ENCODE data around the gene ITPRIPL2.

Gene ITPRIPL2

DNA sequence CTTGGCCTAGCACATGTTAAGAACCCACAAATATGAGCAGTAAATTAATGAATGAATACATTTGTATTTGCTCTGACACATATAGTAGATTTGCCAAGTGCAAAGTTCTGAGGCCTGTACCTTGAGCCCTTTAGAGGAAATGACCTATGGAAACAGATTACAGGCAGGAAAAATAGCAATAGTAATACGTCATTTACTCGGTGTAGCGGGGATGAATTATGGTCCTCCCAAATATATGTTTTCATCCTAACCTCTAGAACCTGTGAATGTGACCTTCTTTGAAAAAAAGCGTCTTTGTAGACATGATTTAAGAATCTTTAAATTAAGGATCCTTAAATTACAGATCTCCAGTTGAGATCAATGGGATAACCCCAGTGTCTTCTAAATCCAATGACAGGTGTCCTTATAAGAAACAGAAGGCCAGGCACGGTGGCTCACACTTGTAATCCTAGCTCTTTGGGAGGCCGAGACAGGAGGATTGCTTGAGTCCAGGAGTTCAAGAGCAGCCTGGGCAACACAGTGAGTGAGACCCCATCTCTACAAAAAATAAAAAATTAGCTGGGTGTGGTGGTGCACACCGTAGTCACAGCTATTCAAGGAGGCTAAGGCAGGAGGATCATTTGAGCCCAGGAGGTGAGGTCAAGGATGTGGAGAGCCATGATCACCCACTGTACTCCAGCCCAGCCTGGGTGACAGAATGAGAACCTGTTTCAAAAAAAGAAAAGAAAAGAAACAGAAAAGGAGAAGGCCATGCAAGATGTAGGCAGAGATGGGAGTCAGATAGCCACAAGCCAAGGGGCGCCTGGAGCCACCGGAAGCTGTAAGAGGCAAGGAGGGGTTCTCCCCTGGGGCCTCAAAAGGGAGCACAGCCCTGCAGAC lies 5.1 kb upstream of the ITPRIPL2 start:
- no peak overlapping the region for H3K27ac ChIP-seq (ENCODE audit: low read depth, low read length)

DNA sequence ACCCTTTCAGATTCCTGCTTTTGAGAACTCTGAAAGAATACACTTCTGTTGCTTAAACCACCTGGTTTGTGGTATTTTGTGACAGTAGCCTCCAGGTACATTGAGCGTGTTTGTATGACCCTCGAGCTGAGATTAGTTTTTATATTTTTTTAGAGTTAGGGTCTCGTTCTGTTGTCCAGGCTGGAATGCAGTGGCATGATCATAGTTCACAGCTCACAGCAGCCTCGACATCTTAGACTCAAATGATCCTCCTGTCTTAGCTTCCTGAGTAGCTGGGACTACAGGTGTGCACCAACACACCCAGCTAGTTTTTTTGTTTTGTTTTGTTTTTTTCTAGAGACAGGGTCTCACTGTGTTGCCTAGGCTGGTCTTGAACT lies 4.5 kb upstream of the ITPRIPL2 start:
- H3K36me3 ChIP-seq (ENCODE audit: insufficient read depth, low read length) = no peaks in the 10 kb centered on the region
- no peaks in the 10 kb centered on the region for H3K27me3 ChIP-seq (ENCODE audit: insufficient read depth, low read length)
- H3K4me3 ChIP-seq (ENCODE audit: low read depth, low read length) = no peak overlapping the region
- no peak overlapping the region for H2AFZ ChIP-seq (ENCODE audit: low read length, unreplicated experiment)
- H3K4me1 ChIP-seq (ENCODE audit: control insufficient read depth, insufficient read depth, low read length, unreplicated experiment) = peaks cover 17% of the 10 kb centered on the region
- H3K79me2 ChIP-seq (ENCODE audit: control insufficient read depth, insufficient read depth, low read length, unreplicated experiment) = peaks cover 5% of the 10 kb centered on the region
- no peak overlapping the region for H3K27ac ChIP-seq (ENCODE audit: low read depth, low read length)

More for the DNA sequence above, 5.1 kb upstream of the ITPRIPL2 start:
- Histone ChIP-seq H3K4me1 (ENCODE audit: control insufficient read depth, insufficient read depth, low read length, unreplicated experiment) (peaks cover 17% of the 10 kb centered on the region), H3K27me3 (ENCODE audit: insufficient read depth, low read length) (no peaks in the 10 kb centered on the region), H3K36me3 (ENCODE audit: insufficient read depth, low read length) (no peaks in the 10 kb centered on the region), H3K79me2 (ENCODE audit: control insufficient read depth, insufficient read depth, low read length, unreplicated experiment) (peaks cover 3% of the 10 kb centered on the region), H2AFZ (ENCODE audit: low read length, unreplicated experiment) (no peak overlapping the region), H3K4me3 (ENCODE audit: low read depth, low read length) (no peak overlapping the region)

DNA sequence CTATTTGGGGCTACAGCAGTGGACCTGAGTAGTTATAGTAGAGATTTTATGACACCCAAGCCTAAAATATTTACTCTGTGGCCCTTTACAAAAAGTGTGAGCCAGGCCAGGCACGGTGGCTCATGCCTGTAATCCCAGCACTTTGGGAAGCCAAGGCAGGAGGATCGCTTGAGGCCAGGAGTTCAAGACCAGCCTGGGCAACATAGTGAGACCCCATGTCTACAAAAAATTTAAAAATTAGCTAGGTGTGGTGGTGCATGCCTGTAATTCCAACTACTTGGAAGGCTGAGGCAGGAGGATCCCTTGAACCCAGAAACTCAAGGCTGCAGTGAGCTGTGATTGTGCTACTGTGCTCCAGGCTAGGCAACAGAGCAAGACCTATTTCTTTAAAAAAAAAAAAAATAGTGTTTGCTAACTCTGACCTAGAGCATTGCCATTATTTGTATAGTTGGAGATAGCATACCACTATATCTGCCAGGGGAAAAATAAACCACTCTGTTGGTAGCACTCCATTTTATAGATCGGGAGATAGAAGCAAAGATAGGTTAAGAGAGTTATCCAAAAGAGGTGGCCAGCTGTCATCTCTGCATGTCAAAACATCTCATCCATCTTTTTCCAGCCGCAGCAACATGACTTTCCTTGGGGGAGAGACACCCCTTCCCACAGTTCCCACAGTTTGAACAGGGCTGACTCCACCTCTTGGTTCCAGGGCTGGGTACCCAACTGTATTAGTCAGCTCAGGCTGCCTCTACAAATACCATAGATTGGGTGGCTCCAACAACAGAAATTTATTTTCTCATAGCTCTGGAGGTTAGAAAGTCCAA lies 3.0 kb upstream of the ITPRIPL2 start:
- peaks cover 19% of the 10 kb centered on the region for H3K79me2 ChIP-seq (ENCODE audit: control insufficient read depth, insufficient read depth, low read length, unreplicated experiment)
- H2AFZ ChIP-seq (ENCODE audit: low read length, unreplicated experiment) = no peak overlapping the region
- no peaks in the 10 kb centered on the region for H3K27me3 ChIP-seq (ENCODE audit: insufficient read depth, low read length)
- H3K27ac ChIP-seq (ENCODE audit: low read depth, low read length) = no peak overlapping the region
- H3K4me1 ChIP-seq (ENCODE audit: control insufficient read depth, insufficient read depth, low read length, unreplicated experiment) = peaks cover 26% of the 10 kb centered on the region
- H3K36me3 ChIP-seq (ENCODE audit: insufficient read depth, low read length) = peaks cover 7% of the 10 kb centered on the region; the same call in 1 of the 2 replicates
- H3K4me3 ChIP-seq (ENCODE audit: low read depth, low read length) = no peak overlapping the region

DNA sequence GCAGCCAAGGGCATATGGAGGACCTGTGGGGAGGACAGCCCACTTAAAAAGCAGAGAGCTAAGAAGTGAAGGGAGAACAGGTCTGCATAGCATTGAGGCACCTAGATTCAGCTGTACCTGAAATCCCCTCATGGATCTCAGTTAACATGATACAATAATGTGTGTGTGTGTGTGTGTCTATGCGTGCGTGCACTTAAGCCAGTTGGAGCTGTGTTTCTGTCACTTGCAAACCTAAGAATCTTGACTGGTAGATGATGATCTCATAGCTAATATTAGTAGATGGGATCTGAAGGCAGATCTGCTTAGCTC lies 1.7 kb upstream of the ITPRIPL2 start:
- H2AFZ ChIP-seq (ENCODE audit: low read length, unreplicated experiment) = no peak overlapping the region
- H3K4me3 ChIP-seq (ENCODE audit: low read depth, low read length) = no peak overlapping the region
- H3K4me1 ChIP-seq (ENCODE audit: control insufficient read depth, insufficient read depth, low read length, unreplicated experiment) = peaks cover 37% of the 10 kb centered on the region
- no peaks in the 10 kb centered on the region for H3K27me3 ChIP-seq (ENCODE audit: insufficient read depth, low read length)
- H3K27ac ChIP-seq (ENCODE audit: low read depth, low read length) = no peak overlapping the region
- peaks cover 13% of the 10 kb centered on the region; the same call in 1 of the 2 replicates for H3K36me3 ChIP-seq (ENCODE audit: insufficient read depth, low read length)
- H3K79me2 ChIP-seq (ENCODE audit: control insufficient read depth, insufficient read depth, low read length, unreplicated experiment) = peaks cover 33% of the 10 kb centered on the region

DNA sequence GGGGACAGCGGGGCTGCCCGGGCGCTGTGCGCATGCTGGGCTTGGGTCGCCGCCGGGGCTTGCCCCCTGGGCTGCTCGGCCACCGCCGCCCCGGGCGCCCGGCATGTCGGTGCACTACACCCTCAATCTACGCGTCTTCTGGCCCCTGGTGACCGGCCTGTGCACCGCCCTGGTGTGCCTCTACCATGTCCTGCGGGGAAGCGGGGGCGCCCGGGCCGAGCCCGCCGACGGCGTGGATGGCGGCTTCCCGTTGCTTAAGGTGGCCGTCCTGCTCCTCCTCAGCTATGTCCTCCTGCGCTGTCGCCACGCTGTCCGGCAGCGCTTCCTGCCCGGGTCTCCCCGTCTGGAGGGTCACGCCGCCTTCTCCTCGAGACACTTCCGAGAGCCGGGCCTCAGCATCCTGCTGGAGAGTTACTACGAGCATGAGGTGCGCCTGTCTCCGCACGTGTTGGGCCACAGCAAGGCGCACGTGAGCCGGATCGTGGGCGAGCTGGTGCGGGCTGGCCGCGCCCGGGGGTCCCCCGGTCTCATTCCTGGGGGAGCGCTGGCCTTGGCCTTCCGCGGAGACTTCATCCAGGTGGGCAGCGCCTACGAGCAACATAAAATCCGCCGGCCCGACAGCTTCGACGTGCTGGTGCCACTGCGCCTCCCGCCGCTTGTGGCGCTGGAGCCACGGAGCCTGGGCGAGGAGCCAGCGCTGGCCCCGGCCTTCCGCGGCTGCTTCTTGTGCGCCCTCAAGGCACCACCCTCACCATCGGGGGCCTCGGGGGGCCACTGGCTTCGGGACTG lies 789 bp downstream of the ITPRIPL2 start:
- Histone ChIP-seq H3K36me3 (ENCODE audit: insufficient read depth, low read length) (peaks cover 13% of the 10 kb centered on the region; the same call in 1 of the 2 replicates), H3K4me1 (ENCODE audit: control insufficient read depth, insufficient read depth, low read length, unreplicated experiment) (peaks cover 40% of the 10 kb centered on the region), H3K4me3 (ENCODE audit: low read depth, low read length) (peak overlapping the region; percentile 97), H3K79me2 (ENCODE audit: control insufficient read depth, insufficient read depth, low read length, unreplicated experiment) (peaks cover 47% of the 10 kb centered on the region), H3K27me3 (ENCODE audit: insufficient read depth, low read length) (no peaks in the 10 kb centered on the region), H3K27ac (ENCODE audit: low read depth, low read length) (peak overlapping the region; percentile 80), H2AFZ (ENCODE audit: low read length, unreplicated experiment) (no peak overlapping the region)

DNA sequence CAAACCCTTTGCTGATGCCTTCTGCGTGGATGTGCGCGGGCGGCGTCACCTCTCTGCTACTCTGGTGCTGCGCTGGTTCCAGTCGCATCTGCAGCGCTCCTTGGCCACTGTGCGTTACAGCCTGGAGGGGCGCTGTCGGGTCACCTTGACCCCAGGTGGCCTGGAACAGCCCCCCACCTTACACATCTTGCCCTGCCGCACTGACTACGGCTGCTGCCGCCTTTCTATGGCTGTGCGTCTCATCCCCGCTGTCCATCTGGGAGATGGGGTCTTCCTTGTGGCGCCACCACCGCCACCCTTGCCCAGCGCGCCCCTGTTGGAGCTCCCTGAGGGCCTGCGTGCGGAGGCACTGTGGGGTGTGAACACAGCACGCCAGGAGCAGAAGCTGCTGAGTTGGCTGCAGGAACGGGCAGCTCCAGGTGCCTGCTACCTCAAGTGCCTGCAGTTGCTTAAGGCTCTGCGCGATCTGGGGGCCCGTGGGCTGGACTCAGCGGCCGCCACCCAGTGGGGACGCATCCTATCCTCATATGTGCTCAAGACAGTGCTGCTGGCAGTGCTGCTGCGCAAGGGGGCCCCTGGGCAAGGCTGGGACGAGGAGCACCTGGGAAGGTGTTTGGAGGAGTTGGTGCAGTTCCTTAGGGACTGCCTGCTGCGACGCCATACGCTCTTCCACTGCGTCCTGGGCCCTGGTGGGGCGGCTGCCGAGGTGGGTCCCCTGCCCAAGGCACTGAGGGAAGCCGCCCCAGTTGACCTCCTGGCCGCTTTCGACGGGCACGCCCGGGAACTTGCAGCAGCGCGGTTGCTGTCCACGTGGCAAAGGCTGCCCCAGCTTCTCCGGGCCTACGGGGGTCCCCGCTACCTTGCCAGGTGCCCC lies 1.6 kb downstream of the ITPRIPL2 start:
- peaks cover 52% of the 10 kb centered on the region for H3K79me2 ChIP-seq (ENCODE audit: control insufficient read depth, insufficient read depth, low read length, unreplicated experiment)
- H2AFZ ChIP-seq (ENCODE audit: low read length, unreplicated experiment) = no peak overlapping the region
- H3K27me3 ChIP-seq (ENCODE audit: insufficient read depth, low read length) = no peaks in the 10 kb centered on the region
- peaks cover 46% of the 10 kb centered on the region for H3K4me1 ChIP-seq (ENCODE audit: control insufficient read depth, insufficient read depth, low read length, unreplicated experiment)
- H3K36me3 ChIP-seq (ENCODE audit: insufficient read depth, low read length) = peaks cover 13% of the 10 kb centered on the region; the same call in 1 of the 2 replicates
- H3K27ac ChIP-seq (ENCODE audit: low read depth, low read length) = peak overlapping the region; percentile 80; the same call in 1 of the 2 replicates
- H3K4me3 ChIP-seq (ENCODE audit: low read depth, low read length) = peak overlapping the region; percentile 97

DNA sequence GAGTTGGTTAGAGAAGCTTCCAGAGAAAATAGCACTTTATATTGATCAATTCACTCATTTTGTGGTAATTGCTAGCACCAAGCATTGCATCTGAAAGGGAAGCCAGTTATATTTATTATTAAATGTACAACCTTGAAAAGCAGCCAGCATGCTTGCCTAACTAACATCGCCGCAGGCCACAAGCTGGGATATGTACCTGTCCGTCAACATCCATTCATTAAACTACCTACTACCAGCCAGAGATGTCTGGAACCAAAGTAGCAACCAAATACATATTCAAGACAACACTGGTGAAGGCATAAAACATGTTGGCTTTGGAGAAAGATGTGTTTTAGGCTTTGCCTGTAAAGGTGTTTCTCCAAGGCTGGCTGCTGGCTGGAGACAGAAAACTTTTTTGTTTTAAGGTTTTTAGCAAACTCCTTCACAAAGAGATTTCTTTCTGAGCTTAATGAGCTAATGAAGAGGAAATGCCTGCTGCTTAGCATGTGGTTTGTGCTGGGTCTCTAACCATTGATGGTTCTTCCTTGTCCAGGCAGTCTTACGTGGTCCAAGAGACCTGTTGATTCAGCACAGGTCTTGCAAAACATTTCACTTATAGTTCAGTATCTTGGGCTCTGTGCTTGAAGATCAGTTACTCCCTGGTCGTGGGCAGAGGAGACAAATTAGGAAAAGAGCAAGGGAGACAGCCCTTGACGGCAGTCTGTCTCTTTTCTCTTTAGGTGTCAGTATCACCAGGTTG lies 3.1 kb downstream of the ITPRIPL2 start:
- Histone ChIP-seq H3K36me3 (ENCODE audit: insufficient read depth, low read length) (peaks cover 13% of the 10 kb centered on the region; the same call in 1 of the 2 replicates), H3K4me3 (ENCODE audit: low read depth, low read length) (peak overlapping the region; percentile 97), H3K27me3 (ENCODE audit: insufficient read depth, low read length) (no peaks in the 10 kb centered on the region), H2AFZ (ENCODE audit: low read length, unreplicated experiment) (no peak overlapping the region), H3K4me1 (ENCODE audit: control insufficient read depth, insufficient read depth, low read length, unreplicated experiment) (peaks cover 56% of the 10 kb centered on the region), H3K27ac (ENCODE audit: low read depth, low read length) (peak overlapping the region; percentile 61), H3K79me2 (ENCODE audit: control insufficient read depth, insufficient read depth, low read length, unreplicated experiment) (peaks cover 66% of the 10 kb centered on the region)

DNA sequence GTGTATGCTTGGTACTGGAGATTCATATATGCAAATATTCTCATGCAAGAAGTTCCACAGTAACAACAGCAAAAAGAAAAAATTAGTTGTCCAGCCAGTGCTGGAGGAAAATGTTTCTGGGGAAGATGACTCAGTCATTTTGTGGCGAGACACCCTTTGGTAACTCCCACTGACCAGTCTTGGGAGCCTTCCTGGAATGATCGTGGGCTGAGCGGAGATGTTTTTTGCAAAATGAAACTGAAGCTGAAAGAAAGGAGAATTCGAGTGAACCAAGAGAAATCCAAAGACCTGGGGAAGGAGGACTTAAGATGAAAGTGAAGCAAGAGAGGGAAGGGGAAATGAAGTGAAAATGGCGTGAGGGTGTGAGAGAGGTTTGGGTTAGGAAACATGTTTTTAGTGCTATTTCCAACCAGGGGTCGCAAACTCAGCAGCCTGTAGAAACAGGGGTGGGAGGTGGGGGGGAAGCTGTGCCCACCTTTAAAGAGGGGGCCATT lies 5.2 kb downstream of the ITPRIPL2 start:
- peaks cover 16% of the 10 kb centered on the region; the same call in 1 of the 2 replicates for H3K36me3 ChIP-seq (ENCODE audit: insufficient read depth, low read length)
- H3K27ac ChIP-seq (ENCODE audit: low read depth, low read length) = peak overlapping the region; percentile 99
- H2AFZ ChIP-seq (ENCODE audit: low read length, unreplicated experiment) = peak overlapping the region; percentile 31

DNA sequence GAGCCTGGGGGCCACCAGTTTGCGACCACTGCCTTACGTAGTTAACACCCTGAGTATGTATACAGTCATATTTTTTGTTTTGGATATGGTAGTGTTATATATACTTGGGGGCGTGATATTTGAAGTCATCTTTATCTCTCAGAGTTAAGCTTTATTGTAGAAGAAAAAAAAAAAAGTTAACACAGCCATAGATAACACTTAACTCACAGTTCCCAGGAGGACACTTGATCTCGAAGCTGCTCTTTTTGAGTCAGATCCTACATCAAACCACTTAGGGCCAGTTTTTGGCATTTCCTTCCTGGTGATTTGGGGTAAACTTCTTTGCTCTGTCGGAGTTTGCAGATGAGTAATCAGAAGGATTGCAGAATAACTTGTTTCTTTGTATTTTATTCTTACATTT lies 5.8 kb downstream of the ITPRIPL2 start:
- Histone ChIP-seq H3K4me1 (ENCODE audit: control insufficient read depth, insufficient read depth, low read length, unreplicated experiment) (peaks cover 51% of the 10 kb centered on the region), H3K27ac (ENCODE audit: low read depth, low read length) (peak overlapping the region; percentile 99), H3K79me2 (ENCODE audit: control insufficient read depth, insufficient read depth, low read length, unreplicated experiment) (peaks cover 59% of the 10 kb centered on the region), H3K27me3 (ENCODE audit: insufficient read depth, low read length) (no peaks in the 10 kb centered on the region), H3K36me3 (ENCODE audit: insufficient read depth, low read length) (peaks cover 17% of the 10 kb centered on the region; the same call in 1 of the 2 replicates), H3K4me3 (ENCODE audit: low read depth, low read length) (peak overlapping the region; percentile 81), H2AFZ (ENCODE audit: low read length, unreplicated experiment) (peak overlapping the region; percentile 31)

More for the DNA sequence above, 5.2 kb downstream of the ITPRIPL2 start:
- Histone ChIP-seq H3K79me2 (ENCODE audit: control insufficient read depth, insufficient read depth, low read length, unreplicated experiment) (peaks cover 64% of the 10 kb centered on the region), H3K4me3 (ENCODE audit: low read depth, low read length) (peak overlapping the region; percentile 81), H3K4me1 (ENCODE audit: control insufficient read depth, insufficient read depth, low read length, unreplicated experiment) (peaks cover 51% of the 10 kb centered on the region), H3K27me3 (ENCODE audit: insufficient read depth, low read length) (no peaks in the 10 kb centered on the region)
